HG03571 (cell line): ENCODE measurements around the gene HK2.

ENCODE experiments used
- ATAC-seq: cut with Tn5 transposase; IDR thresholded peaks from one replicate; pipeline ENCODE4 v1.9.1; 2021; ENCODE audit not compliant: unreplicated experiment

HK2 gene

GRCh38 chr2:74856599-74856998, 22.7 kb downstream of the HK2 start:
- no peak for ATAC-seq

- ATAC-seq, result no peak
Observed at GRCh38 chr2:74857215-74857614, 23.3 kb downstream of the HK2 start.

GRCh38 chr2:74857725-74858124, 23.8 kb downstream of the HK2 start:
- no peak for ATAC-seq

GRCh38 chr2:74858281-74858680, 24.4 kb downstream of the HK2 start:
- ATAC-seq, result no peak

GRCh38 chr2:74860079-74860478, 26.2 kb downstream of the HK2 start:
- ATAC-seq, result no peak

- no peak for ATAC-seq
Observed at GRCh38 chr2:74860521-74860920, 26.6 kb downstream of the HK2 start.

GRCh38 chr2:74861531-74861930, 27.6 kb downstream of the HK2 start:
- ATAC-seq, result no peak

- no peak for ATAC-seq
Observed at GRCh38 chr2:74862020-74862964, 28.4 kb downstream of the HK2 start.

GRCh38 chr2:74863802-74864248, 29.9 kb downstream of the HK2 start:
- no peak for ATAC-seq

GRCh38 chr2:74864728-74865722, 31.1 kb downstream of the HK2 start:
- ATAC-seq, result no peak

- ATAC-seq, result no peak
Observed at GRCh38 chr2:74865770-74866674, 32.1 kb downstream of the HK2 start.

GRCh38 chr2:74867841-74868658, 34.1 kb downstream of the HK2 start:
- no peak for ATAC-seq

GRCh38 chr2:74869517-74869916, 35.6 kb downstream of the HK2 start:
- ATAC-seq, result no peak

GRCh38 chr2:74870951-74871350, 37.0 kb downstream of the HK2 start:
- no peak for ATAC-seq

GRCh38 chr2:74871414-74871813, 37.5 kb downstream of the HK2 start:
- no peak for ATAC-seq

- ATAC-seq, result no peak
Observed at GRCh38 chr2:74872389-74872836, 38.5 kb downstream of the HK2 start.

GRCh38 chr2:74873012-74873665, 39.2 kb downstream of the HK2 start:
- no peak for ATAC-seq

GRCh38 chr2:74873678-74874640, 40.0 kb downstream of the HK2 start:
- ATAC-seq, result no peak
